GM12801 (cell line): ENCODE results near the gene NCEH1.

Source experiments
- TF ChIP-seq, protein P1 (sequence below): IDR thresholded peaks from one replicate; pipeline ENCODE4 v1.5.1; 2011; ENCODE audit warnings: control low read depth; ENCODE audit not compliant: insufficient read length; ENCODE audit errors: extremely low read depth

NCEH1 gene

DNA sequence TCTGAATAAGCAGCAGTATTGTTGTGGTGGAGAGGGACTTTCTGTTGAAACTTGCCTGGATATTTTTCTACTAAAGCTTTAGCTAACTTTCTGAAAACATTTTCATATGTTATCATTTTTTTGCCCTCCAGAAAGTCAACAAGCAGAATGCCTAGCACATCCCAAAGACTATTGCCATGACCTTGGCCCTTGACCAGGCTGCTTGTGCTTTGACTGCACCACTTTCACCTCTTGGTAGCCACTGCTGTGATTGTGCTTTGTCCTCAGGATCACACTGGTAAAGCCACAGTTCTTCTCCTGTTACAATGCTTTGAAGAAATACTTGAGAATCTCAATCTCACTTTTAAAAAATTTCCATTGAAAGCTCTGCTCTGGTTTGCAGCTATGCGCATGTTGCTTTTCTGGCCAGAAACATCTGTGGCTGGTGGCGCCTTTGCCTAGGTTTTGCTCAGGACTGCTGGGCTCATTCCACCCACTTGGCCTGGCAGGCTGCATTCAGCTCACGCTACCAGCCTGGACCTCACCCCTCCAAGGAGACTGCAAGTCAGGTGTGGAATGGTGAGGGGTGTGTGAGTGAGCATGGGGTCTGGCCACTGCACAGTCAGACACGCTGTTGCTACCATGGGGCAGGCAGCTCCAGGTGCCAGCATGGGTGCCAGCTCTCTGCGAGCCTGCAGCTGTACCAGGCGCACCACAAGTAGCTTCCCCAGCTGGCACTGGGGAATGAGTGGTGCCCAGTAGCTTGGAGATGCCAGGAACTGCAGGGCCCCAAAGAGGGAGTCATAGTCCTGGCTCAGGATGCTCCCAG, 97.8 kb downstream of the NCEH1 start:
- TF ChIP-seq, protein P1, sequence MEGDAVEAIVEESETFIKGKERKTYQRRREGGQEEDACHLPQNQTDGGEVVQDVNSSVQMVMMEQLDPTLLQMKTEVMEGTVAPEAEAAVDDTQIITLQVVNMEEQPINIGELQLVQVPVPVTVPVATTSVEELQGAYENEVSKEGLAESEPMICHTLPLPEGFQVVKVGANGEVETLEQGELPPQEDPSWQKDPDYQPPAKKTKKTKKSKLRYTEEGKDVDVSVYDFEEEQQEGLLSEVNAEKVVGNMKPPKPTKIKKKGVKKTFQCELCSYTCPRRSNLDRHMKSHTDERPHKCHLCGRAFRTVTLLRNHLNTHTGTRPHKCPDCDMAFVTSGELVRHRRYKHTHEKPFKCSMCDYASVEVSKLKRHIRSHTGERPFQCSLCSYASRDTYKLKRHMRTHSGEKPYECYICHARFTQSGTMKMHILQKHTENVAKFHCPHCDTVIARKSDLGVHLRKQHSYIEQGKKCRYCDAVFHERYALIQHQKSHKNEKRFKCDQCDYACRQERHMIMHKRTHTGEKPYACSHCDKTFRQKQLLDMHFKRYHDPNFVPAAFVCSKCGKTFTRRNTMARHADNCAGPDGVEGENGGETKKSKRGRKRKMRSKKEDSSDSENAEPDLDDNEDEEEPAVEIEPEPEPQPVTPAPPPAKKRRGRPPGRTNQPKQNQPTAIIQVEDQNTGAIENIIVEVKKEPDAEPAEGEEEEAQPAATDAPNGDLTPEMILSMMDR = no peak

DNA sequence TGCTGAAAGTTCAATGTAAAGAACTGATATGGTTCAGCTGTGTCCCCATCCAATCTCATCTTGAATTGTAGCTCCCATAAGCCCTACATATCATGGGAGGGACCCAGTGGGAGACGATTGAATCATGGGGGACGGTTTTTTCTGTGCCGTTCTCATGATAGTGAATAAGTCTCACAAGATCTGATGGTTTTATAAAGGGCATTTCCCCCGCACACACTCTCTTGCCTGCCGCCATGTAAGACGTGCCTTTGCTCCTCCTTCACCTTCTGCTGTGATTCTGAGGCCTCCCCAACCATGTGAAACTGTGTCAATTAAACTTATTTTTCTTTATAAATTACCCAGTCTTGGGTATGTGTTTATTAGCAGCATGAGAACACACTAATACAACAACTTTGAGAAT, 101.1 kb downstream of the NCEH1 start:
- TF ChIP-seq, protein P1 = no peak

DNA sequence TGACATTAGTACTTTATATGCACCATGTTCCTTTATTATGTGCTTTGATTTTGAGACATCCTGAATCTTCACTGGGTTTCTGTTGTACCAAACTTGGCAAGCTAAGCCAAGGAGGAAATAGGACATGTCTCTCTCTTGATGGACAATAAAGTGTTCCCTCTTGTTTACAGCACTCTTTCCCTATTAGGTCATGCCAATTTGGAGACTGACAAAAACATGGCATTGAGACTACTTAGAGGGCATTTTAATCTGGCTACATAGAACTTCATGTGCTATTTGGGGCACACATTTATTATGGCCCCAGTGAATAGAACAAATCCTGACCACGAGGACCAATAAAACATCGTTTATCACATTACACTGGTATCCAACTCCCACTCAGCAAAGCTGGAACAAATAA, 102.3 kb downstream of the NCEH1 start:
- TF ChIP-seq, protein P1 = no peak

DNA sequence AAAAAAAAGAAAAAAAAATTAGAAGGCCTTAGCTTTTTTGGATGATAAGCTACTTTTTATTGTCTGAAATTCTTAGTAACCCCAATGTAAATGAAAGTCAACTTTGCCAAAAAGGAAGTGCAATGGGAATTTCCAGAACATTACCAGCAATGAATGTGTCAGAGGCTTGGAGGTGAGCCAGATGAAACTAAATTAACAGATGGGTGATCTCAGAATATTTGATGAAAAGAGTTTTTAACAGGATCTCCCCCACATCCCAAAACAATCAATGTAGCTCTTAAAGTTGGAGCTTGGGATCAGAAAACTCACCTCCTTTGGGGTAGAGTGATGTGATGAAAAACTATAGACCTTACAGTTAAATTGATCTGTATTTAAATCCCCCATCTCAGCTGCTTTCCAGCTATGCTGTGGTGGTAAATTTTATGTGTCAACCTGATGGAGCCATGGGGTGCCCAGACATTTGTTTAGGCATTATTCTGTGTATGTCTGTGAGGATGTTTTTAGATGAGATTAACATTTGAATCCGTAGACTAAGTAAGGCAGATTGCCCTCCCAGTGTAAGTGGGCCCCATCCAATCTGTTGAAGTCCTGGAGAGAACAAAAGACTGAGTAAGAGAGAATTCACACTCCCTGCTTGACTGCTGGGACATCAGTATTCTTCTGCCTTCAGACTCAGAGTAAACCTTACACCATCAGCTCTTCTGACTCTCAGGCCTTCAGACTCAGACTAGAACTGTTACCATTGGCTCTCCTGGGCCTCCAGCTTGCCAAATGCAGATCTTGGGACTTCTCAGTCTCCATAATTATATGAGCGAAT, 103.4 kb downstream of the NCEH1 start:
- TF ChIP-seq, protein P1 = no peak

DNA sequence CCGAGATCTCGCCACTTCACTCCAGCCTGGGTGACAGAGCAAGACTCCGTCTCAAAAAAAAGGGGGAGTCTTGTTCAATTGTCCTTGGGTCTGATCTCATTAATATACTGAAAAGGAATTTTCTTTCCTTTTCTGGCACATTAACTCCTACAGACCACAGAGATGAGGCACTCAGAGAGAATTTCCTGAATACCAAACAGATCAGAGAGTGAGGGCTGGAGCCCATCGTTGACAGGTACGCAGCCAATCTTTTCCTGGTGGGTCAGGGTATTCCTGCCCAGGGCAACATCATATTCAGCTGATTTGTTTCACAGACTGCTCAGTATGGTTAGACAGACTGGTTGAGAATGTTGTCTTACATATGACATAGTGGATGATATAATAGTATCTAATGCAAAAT, 104.8 kb downstream of the NCEH1 start:
- TF ChIP-seq, protein P1 = no peak

DNA sequence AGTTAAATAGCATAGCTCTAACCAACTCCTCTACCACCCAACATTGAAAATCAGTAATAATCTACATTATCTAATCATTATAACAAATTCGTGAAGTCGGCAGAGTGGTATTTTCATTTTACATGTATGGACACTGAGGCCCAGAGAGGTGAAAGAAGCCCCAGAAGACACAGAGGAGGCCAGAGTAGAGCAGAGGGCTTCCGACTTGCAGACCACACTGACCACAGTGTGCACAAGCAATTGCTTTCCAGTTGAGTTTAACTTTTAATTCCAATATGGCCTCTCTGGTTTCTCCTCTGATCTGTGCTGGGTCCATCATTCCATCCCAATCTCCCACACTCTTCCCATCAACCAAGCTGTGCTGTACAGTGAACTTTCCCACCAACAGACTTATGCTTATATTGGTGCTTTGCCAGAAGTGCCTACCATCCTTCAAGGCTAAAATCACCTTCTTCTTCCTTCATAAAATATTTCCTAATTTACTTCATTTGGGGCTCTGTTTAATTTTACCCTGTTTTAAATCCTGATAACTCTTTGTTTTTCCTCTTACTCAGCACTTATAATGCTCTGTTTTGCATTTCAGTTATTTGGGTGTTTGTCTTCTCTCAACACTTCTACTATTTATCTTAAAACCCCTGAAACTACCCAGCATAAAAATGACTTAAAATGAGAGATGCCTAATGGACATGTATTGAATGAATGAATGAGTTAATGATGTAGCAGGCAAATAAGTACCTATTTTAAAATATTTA, 105.8 kb downstream of the NCEH1 start:
- TF ChIP-seq, protein P1 = no peak
